Embryonic facial prominence (tissue), 1 donor: ENCODE results near the gene CCN6.
A peak's percentile ranks its signal among the peaks of the same experiment; 100 is the strongest.
"Not testable (repeated sequence)": the region's sequence is repeated elsewhere in the genome, so short reads cannot be mapped to it uniquely, and the experiment has no call there.

Experiments
- DNase-seq: peaks from one replicate; pipeline ENCODE4 v3.0.0-alpha.2; 2016; ENCODE audit errors: extremely low spot score

Gene CCN6

GRCh38 chr6:112029045-112029822, 24.7 kb upstream of the CCN6 start:
- no peak for DNase-seq

GRCh38 chr6:112030206-112030960, 23.5 kb upstream of the CCN6 start:
- no peak for DNase-seq

- no peak for DNase-seq
These were observed 22.8 kb upstream of the CCN6 start for GRCh38 chr6:112030961-112031660.

- DNase-seq: no peak
These were observed 21.9 kb upstream of the CCN6 start for GRCh38 chr6:112031960-112032359.

- DNase-seq: no peak
These were observed 21.2 kb upstream of the CCN6 start for GRCh38 chr6:112032728-112033127.

- DNase-seq: no peak
These were observed 19.9 kb upstream of the CCN6 start for GRCh38 chr6:112033791-112034615.

GRCh38 chr6:112034616-112034995, 19.3 kb upstream of the CCN6 start:
- DNase-seq: no peak

- no peak for DNase-seq
These were observed 17.7 kb upstream of the CCN6 start for GRCh38 chr6:112036088-112036637.

- no peak for DNase-seq
These were observed 16.1 kb upstream of the CCN6 start for GRCh38 chr6:112037783-112038216.

- DNase-seq: no peak
These were observed 15.6 kb upstream of the CCN6 start for GRCh38 chr6:112038268-112038667.

GRCh38 chr6:112038756-112039430, 15.0 kb upstream of the CCN6 start:
- DNase-seq: no peak

GRCh38 chr6:112039431-112039770, 14.5 kb upstream of the CCN6 start:
- DNase-seq: no peak

- DNase-seq: no peak
These were observed 12.9 kb upstream of the CCN6 start for GRCh38 chr6:112040956-112041355.

GRCh38 chr6:112041535-112041934, 12.4 kb upstream of the CCN6 start:
- no peak for DNase-seq

GRCh38 chr6:112043032-112044007, 10.6 kb upstream of the CCN6 start:
- peak; percentile 92 for DNase-seq

- no peak for DNase-seq
These were observed 9.7 kb upstream of the CCN6 start for GRCh38 chr6:112044196-112044595.

- DNase-seq: no peak
These were observed 9.0 kb upstream of the CCN6 start for GRCh38 chr6:112044856-112045255.

GRCh38 chr6:112047523-112047922, 6.4 kb upstream of the CCN6 start:
- DNase-seq: not testable (repeated sequence)

- DNase-seq: no peak
These were observed 4.7 kb upstream of the CCN6 start for GRCh38 chr6:112049026-112049799.
